ENCODE data around the gene TAF11. TPM values are rescaled to one million over a fixed set of nuclear protein-coding genes. Genes with fewer than 3 reads are reported as not detected.
A peak's percentile ranks its signal among the peaks of the same experiment; 100 is the strongest.

Gene TAF11
- total and polyA plus RNA-seq, 2 of the 8 experiments (the other 6 are each of a cell fraction or from before 2014, with no cell fraction given), result 38.2 to 48.6 TPM

GRCh38 chr6:34839666-34840352, 48.0 kb downstream of the TAF11 start:
- peak overlapping the region; percentile 7; the same call in 1 of the 2 replicates for H2BK5ac ChIP-seq (ENCODE audit: low read depth, low read length)
- ChIA-PET CTCF (ENCODE audit: partially characterized antibody) (interaction anchor here (0.9 to 1.2 kb wide), 2 partner anchors 22 to 28 kb away, joined by 3 read pairs; no protein-coding TSS in a partner anchor), POLR2A (ENCODE audit: partially characterized antibody) (interaction anchor here (1.0 kb wide), 1 partner anchor 79 kb away, joined by 4 read pairs; no protein-coding TSS in a partner anchor)
- no peaks in the 10 kb centered on the region for H3K23me2 ChIP-seq (ENCODE audit: low read depth, low read length)
- H3K14ac ChIP-seq (ENCODE audit: insufficient read length), result no peak overlapping the region
- no peak overlapping the region for H4K91ac ChIP-seq (replicated peaks; ENCODE audit: insufficient read length, low read length)
- no peak overlapping the region for H3K18ac ChIP-seq (ENCODE audit: extremely low read depth, low read length)
- no peaks in the 10 kb centered on the region for H3K79me1 ChIP-seq (ENCODE audit: low read depth, low read length)
- H3K79me2 ChIP-seq (ENCODE audit: control insufficient read depth in 1 of 2, insufficient read depth in 2 of 2, low read length in 2 of 2), result no peaks in the 10 kb centered on the region
- H3K4ac ChIP-seq (replicated peaks; ENCODE audit: insufficient read length, low read depth, low read length), result no peak overlapping the region
- H3K4me2 ChIP-seq (ENCODE audit: insufficient read depth in 1 of 2, low read depth in 2 of 2, low read length in 2 of 2), result no peak overlapping the region
- no peak overlapping the region for H3K23ac ChIP-seq (ENCODE audit: insufficient read length)
- H3K36me3 ChIP-seq (ENCODE audit: control insufficient read depth in 2 of 4, insufficient read depth in 4 of 4, low read length in 3 of 4), result peaks cover 4 to 19% (median 14%) of the 10 kb centered on the region in 4 experiments; a peak in 7 of 8 replicates
- H4K5ac ChIP-seq (ENCODE audit: insufficient read length, low read depth, low read length), result no peak overlapping the region
- peak overlapping the region; percentile 36; the same call in 1 of the 2 replicates for H4K8ac ChIP-seq (ENCODE audit: extremely low read depth, insufficient read depth, low read length)
- H3K9me3 ChIP-seq (ENCODE audit: insufficient read depth in 2 of 2, low read depth in 1 of 2, low read length in 1 of 2), result no peaks in the 10 kb centered on the region
- H2BK15ac ChIP-seq (ENCODE audit: low read length), result no peak overlapping the region
- H2BK12ac ChIP-seq (ENCODE audit: low read depth, low read length), result peak overlapping the region; percentile 42; the same call in 1 of the 2 replicates
- no peak overlapping the region for H3K56ac ChIP-seq (replicated peaks; ENCODE audit: insufficient read length, low read depth, low read length)
- H2BK20ac ChIP-seq (ENCODE audit: low read length), result no peak overlapping the region
- H3K4me3 ChIP-seq (ENCODE audit: extremely low read depth in 1 of 4, insufficient read depth in 2 of 4, low read depth in 3 of 4, low read length in 4 of 4), result no peak overlapping the region
- no peaks in the 10 kb centered on the region for H3K4me1 ChIP-seq (replicated peaks in 1 of 4; ENCODE audit: control insufficient read depth in 3 of 4, insufficient read depth in 4 of 4, low read length in 3 of 4)
- no peak overlapping the region for H2AK5ac ChIP-seq (ENCODE audit: low read depth, low read length)
- H3K9ac ChIP-seq (replicated peaks in 1 of 4; ENCODE audit: extremely low read depth in 1 of 4, low read depth in 3 of 4, low read length in 3 of 4), result no peak overlapping the region
- no peak overlapping the region for H2BK120ac ChIP-seq (replicated peaks; ENCODE audit: low read depth, low read length)
- no peaks in the 10 kb centered on the region for H3K27me3 ChIP-seq (replicated peaks in 1 of 4; ENCODE audit: control insufficient read depth in 3 of 4, extremely low read depth in 1 of 4, insufficient read depth in 3 of 4, low read length in 3 of 4)
- H4K20me1 ChIP-seq (replicated peaks in 1 of 2; ENCODE audit: control insufficient read depth in 1 of 2, insufficient read depth in 2 of 2, low read length in 2 of 2), result peaks cover 0 to 4% of the 10 kb centered on the region in 2 experiments
- H3K27ac ChIP-seq (ENCODE audit: low read depth, low read length), result peak overlapping the region; percentile 53; the same call in 1 of the 2 replicates
- 94% methylated on average over 15 of the region's 15 CpGs; no CpG with 5 or more reads in 1 of the 2 experiments for WGBS, 2 experiments (ENCODE audit: extremely low coverage in 1 of 2, insufficient coverage in 1 of 2, insufficient read length in 1 of 2, insufficient replicate concordance in 2 of 2, low coverage in 1 of 2, low lambda C conversion rate in 2 of 2, missing lambda C conversion rate in 1 of 2)
- no peak overlapping the region for H2AFZ ChIP-seq (ENCODE audit: low read length)
- DNase-seq (ENCODE audit: low read depth in 1 of 2, low spot score in 2 of 2) (no peak), FAIRE-seq (no peak)
- TF ChIP-seq SP1 (IDR thresholded peaks at IDR 0.05; ENCODE audit: low read depth, low read length) (no peak), PHF8 (conservative IDR thresholded peaks at IDR 0.05; ENCODE audit: low read depth, low read length) (no peak), RFX5 (IDR thresholded peaks at IDR 0.05; ENCODE audit: borderline replicate concordance, low read depth, low read length) (no peak), JUND (IDR thresholded peaks at IDR 0.05; ENCODE audit: low read length) (no peak), CEBPB (IDR thresholded peaks at IDR 0.05; ENCODE audit: low read depth, low read length) (no peak), RBBP5 (IDR thresholded peaks at IDR 0.05; ENCODE audit: borderline replicate concordance, low read depth, low read length) (no peak), SRF (IDR thresholded peaks at IDR 0.05; ENCODE audit: low read depth, low read length) (no peak), GABPA (IDR thresholded peaks at IDR 0.05; ENCODE audit: borderline replicate concordance, insufficient read depth, low read length) (no peak), KDM5A (IDR thresholded peaks at IDR 0.05; ENCODE audit: low read length) (no peak), RXRA (IDR thresholded peaks at IDR 0.05; ENCODE audit: insufficient read depth, low read depth, low read length) (no peak)
- TF ChIP-seq, protein P1, sequence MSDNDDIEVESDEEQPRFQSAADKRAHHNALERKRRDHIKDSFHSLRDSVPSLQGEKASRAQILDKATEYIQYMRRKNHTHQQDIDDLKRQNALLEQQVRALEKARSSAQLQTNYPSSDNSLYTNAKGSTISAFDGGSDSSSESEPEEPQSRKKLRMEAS (IDR thresholded peaks at IDR 0.05), result no peak
